Parathyroid adenoma (tissue), 2 donors: ENCODE results near the gene CNGA3.
A peak's percentile ranks its signal among the peaks of the same experiment; 100 is the strongest.
"Not testable (repeated sequence)": the region's sequence is repeated elsewhere in the genome, so short reads cannot be mapped to it uniquely, and the experiment has no call there.

Experiments
- H2AFZ ChIP-seq: fragments of 300-600 bp; sonication (generic); one replicate; pipeline ENCODE4 v1.7.0; 2017; ENCODE audit warnings: antibody characterized with exemption, mild to moderate bottlenecking
- H3K27ac ChIP-seq: fragments of 300-600 bp; sonication (generic); one replicate; pipeline ENCODE4 v1.7.0; 2017
- H3K27me3 ChIP-seq: fragments of 300-600 bp; sonication (generic); one replicate; pipeline ENCODE4 v1.7.0; 2017; ENCODE audit warnings: low read length; ENCODE audit not compliant: control insufficient read depth, insufficient read depth
- H3K36me3 ChIP-seq: fragments of 300-600 bp; sonication (generic); one replicate; pipeline ENCODE4 v1.7.0; 2017; ENCODE audit warnings: low read length; ENCODE audit not compliant: control insufficient read depth, insufficient read depth
- H3K4me1 ChIP-seq: fragments of 300-600 bp; sonication (generic); one replicate; pipeline ENCODE4 v1.7.0; 2017; ENCODE audit warnings: control low read depth
- H3K4me2 ChIP-seq: fragments of 300-600 bp; sonication (generic); one replicate; pipeline ENCODE4 v1.7.0; 2017; ENCODE audit warnings: low read length
- H3K4me3 ChIP-seq: fragments of 300-600 bp; sonication (generic); one replicate; pipeline ENCODE4 v1.7.0; 2017; ENCODE audit warnings: low read depth, low read length
- H3K79me2 ChIP-seq: fragments of 300-600 bp; sonication (generic); one replicate; pipeline ENCODE4 v1.7.0; 2017; ENCODE audit warnings: control low read depth
- H3K9ac ChIP-seq: fragments of 300-600 bp; sonication (generic); one replicate; pipeline ENCODE4 v1.7.0; 2017; ENCODE audit warnings: mild to moderate bottlenecking
- H3K9me3 ChIP-seq: fragments of 300-600 bp; sonication (generic); one replicate; pipeline ENCODE4 v1.7.0; 2017; ENCODE audit warnings: low read length; ENCODE audit not compliant: control insufficient read depth
- CTCF ChIP-seq: fragments of 300-600 bp; sonication (generic); IDR thresholded peaks from one replicate; pipeline ENCODE4 v1.7.0; 2017; ENCODE audit warnings: antibody characterized with exemption, mild to moderate bottlenecking
- donor health status: primary hyperparathyroidism.

The CNGA3 gene

DNA sequence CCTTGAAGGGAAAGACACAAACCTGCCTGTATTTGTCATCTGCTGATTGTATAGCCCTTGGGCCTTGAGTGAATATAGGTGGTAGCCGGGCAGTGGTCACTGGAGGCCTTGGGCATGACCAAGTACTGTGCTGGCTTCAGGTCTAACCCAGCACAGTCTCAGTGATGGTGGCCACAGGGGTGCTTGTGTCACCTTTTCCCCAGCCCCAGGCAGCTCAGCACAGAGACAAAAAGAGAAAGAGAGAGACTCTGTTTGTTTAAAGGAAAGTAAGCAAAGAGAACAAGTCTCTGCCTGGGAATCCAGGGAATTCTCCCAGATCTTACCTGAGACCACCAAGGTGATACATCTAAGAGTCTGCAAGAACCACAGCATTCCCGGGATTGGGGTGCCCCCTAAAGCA is 59.0 kb downstream of the CNGA3 start:
- H3K4me1 ChIP-seq: no peaks in the 10 kb centered on the region
- no peak overlapping the region for H3K27ac ChIP-seq
- H3K9me3 ChIP-seq: no peaks in the 10 kb centered on the region
- H3K27me3 ChIP-seq: no peaks in the 10 kb centered on the region
- H3K9ac ChIP-seq: no peak overlapping the region
- no peaks in the 10 kb centered on the region for H3K36me3 ChIP-seq
- H3K79me2 ChIP-seq: no peaks in the 10 kb centered on the region
- no peak overlapping the region for H3K4me2 ChIP-seq
- no peak overlapping the region for H2AFZ ChIP-seq
- no peak overlapping the region for H3K4me3 ChIP-seq
- TF ChIP-seq CTCF: no peak

- H3K27me3 ChIP-seq: no peaks in the 10 kb centered on the region
- H3K4me1 ChIP-seq: no peaks in the 10 kb centered on the region
- no peak for TF ChIP-seq CTCF
- no peak overlapping the region for H3K4me2 ChIP-seq
- no peaks in the 10 kb centered on the region for H3K79me2 ChIP-seq
- no peaks in the 10 kb centered on the region for H3K9me3 ChIP-seq
- no peak overlapping the region for H3K27ac ChIP-seq
- no peak overlapping the region for H3K4me3 ChIP-seq
- H2AFZ ChIP-seq: no peak overlapping the region
- H3K36me3 ChIP-seq: no peaks in the 10 kb centered on the region
- H3K9ac ChIP-seq: no peak overlapping the region
Measured at GRCh38 chr2:98408155-98408554, 61.9 kb downstream of the CNGA3 start.

GRCh38 chr2:98412751-98413458 is 66.6 kb downstream of the CNGA3 start:
- no peaks in the 10 kb centered on the region for H3K27me3 ChIP-seq
- H3K4me2 ChIP-seq: no peak overlapping the region
- no peaks in the 10 kb centered on the region for H3K79me2 ChIP-seq
- H3K36me3 ChIP-seq: no peaks in the 10 kb centered on the region
- H3K9ac ChIP-seq: no peak overlapping the region
- no peak overlapping the region for H2AFZ ChIP-seq
- no peak overlapping the region for H3K4me3 ChIP-seq
- peak; percentile 65 for TF ChIP-seq CTCF
- H3K9me3 ChIP-seq: no peaks in the 10 kb centered on the region
- no peaks in the 10 kb centered on the region for H3K4me1 ChIP-seq
- H3K27ac ChIP-seq: no peak overlapping the region

DNA sequence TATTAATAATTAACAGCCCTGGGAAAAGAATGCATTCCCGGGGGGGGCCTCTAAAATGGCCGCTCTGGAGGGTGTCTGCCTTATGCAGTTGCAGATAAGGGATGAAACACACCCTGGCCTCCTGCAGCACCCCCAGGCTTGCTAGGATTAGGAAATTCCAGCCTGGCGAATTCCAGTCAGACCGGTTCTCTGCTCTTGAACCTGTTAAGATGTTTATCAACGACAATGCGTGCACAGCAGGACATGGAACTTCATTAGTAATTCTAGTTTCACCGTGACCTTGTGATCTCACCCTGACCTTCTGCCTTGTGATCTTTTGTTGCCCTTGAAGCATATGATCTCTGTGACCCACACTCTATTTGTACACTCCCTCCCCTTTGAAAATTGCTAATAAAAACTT is 68.0 kb downstream of the CNGA3 start:
- H3K36me3 ChIP-seq, H3K4me3 ChIP-seq, H3K79me2 ChIP-seq, H3K27ac ChIP-seq, H3K4me1 ChIP-seq, H3K27me3 ChIP-seq, H3K4me2 ChIP-seq, H3K9ac ChIP-seq, H2AFZ ChIP-seq, H3K9me3 ChIP-seq: not testable (repeated sequence)

- H3K4me3 ChIP-seq, H3K27ac ChIP-seq, H3K4me2 ChIP-seq, H3K9me3 ChIP-seq, H3K4me1 ChIP-seq, H2AFZ ChIP-seq, H3K27me3 ChIP-seq, H3K36me3 ChIP-seq, H3K79me2 ChIP-seq, H3K9ac ChIP-seq: not testable (repeated sequence)
Measured at GRCh38 chr2:98415719-98416248, 69.5 kb downstream of the CNGA3 start.
